Measurements from ENCODE around the gene PRKN. TPM values are rescaled to one million over a fixed set of nuclear protein-coding genes. Genes with fewer than 3 reads are reported as not detected.

The PRKN gene
- total RNA-seq, 2 donors from 2014 or later, result 6.7 to 8.2 TPM

- no peak overlapping the region for H3K27ac ChIP-seq
- TF ChIP-seq CTCF (IDR thresholded peaks at IDR 0.05) (no peak), POLR2A (IDR thresholded peaks at IDR 0.05) (no peak)
- whole genome bisulfite sequencing, 2 donors, result 34 to 55% methylated on average over 1 of the region's 1 CpG
These were observed 1089.9 kb downstream of the PRKN start for GRCh38 chr6:161637658-161638057.

GRCh38 chr6:161636882-161637430 lies 1090.6 kb downstream of the PRKN start:
- 92 to 93% methylated on average over 6 of the region's 6 CpGs for WGBS, 2 donors
- Histone ChIP-seq H3K9me3 (no peaks in the 10 kb centered on the region), H3K27me3 (no peaks in the 10 kb centered on the region), H3K4me1 (no peaks in the 10 kb centered on the region), H3K4me3 (no peak overlapping the region), H3K27ac (no peak overlapping the region), H3K36me3 (replicated peaks in 1 of 2; ENCODE audit: insufficient read depth in 1 of 2, low read depth in 2 of 2) (no peaks in the 10 kb centered on the region)
- no peak for DNase-seq
- intact Hi-C loops (cut with DNase I), result no loop called here
- no peak for TF ChIP-seq POLR2A (IDR thresholded peaks at IDR 0.05)
- TF ChIP-seq CTCF (IDR thresholded peaks at IDR 0.05), result no peak
- ATAC-seq, result no peak

More at GRCh38 chr6:161637658-161638057, 1089.9 kb downstream of the PRKN start:
- intact Hi-C loops (cut with DNase I), result no loop called here
- H3K4me3 ChIP-seq, result no peak overlapping the region
- ATAC-seq (no peak), DNase-seq (peak in 1 of 4 donors; percentile 24)
- no peaks in the 10 kb centered on the region for H3K4me1 ChIP-seq
- H3K36me3 ChIP-seq (replicated peaks in 1 of 2; ENCODE audit: insufficient read depth in 1 of 2, low read depth in 2 of 2), result no peaks in the 10 kb centered on the region
- H3K27me3 ChIP-seq, result no peaks in the 10 kb centered on the region
- H3K9me3 ChIP-seq, result no peaks in the 10 kb centered on the region

GRCh38 chr6:161635975-161636374 lies 1091.6 kb downstream of the PRKN start:
- Histone ChIP-seq H3K4me1 (no peaks in the 10 kb centered on the region), H3K4me3 (no peak overlapping the region), H3K9me3 (no peaks in the 10 kb centered on the region), H3K36me3 (replicated peaks in 1 of 2; ENCODE audit: insufficient read depth in 1 of 2, low read depth in 2 of 2) (no peaks in the 10 kb centered on the region), H3K27ac (no peak overlapping the region), H3K27me3 (no peaks in the 10 kb centered on the region)
- 74 to 85% methylated on average over 3 to 6 of the region's 6 CpGs for WGBS, 2 donors
- ATAC-seq (no peak), DNase-seq (no peak)
- TF ChIP-seq POLR2A (IDR thresholded peaks at IDR 0.05) (no peak), CTCF (IDR thresholded peaks at IDR 0.05) (no peak)
- intact Hi-C loops (cut with DNase I), result no loop called here

GRCh38 chr6:161634916-161635315 lies 1092.7 kb downstream of the PRKN start:
- Histone ChIP-seq H3K36me3 (replicated peaks in 1 of 2; ENCODE audit: insufficient read depth in 1 of 2, low read depth in 2 of 2) (no peaks in the 10 kb centered on the region), H3K9me3 (no peaks in the 10 kb centered on the region), H3K27ac (no peak overlapping the region), H3K27me3 (no peaks in the 10 kb centered on the region), H3K4me3 (no peak overlapping the region), H3K4me1 (no peaks in the 10 kb centered on the region)
- TF ChIP-seq CTCF (IDR thresholded peaks at IDR 0.05), result no peak
- intact Hi-C loops (cut with DNase I), result no loop called here
- no peak for ATAC-seq
- DNase-seq, result no peak
- WGBS, 2 donors, result 77 to 87% methylated on average over 8 of the region's 8 CpGs

- no peak for ATAC-seq
These were observed 1095.8 kb downstream of the PRKN start for GRCh38 chr6:161631676-161632194.

More at GRCh38 chr6:161631676-161632194, 1095.8 kb downstream of the PRKN start:
- H3K4me1 ChIP-seq, result no peaks in the 10 kb centered on the region
- H3K36me3 ChIP-seq (replicated peaks in 1 of 2; ENCODE audit: insufficient read depth in 1 of 2, low read depth in 2 of 2), result no peaks in the 10 kb centered on the region
- DNase-seq, result no peak
- WGBS, 2 donors, result 32 to 53% methylated on average over 2 of the region's 2 CpGs
- intact Hi-C loops (cut with DNase I), result no loop called here
- no peaks in the 10 kb centered on the region for H3K9me3 ChIP-seq
- no peaks in the 10 kb centered on the region for H3K27me3 ChIP-seq
- TF ChIP-seq CTCF (IDR thresholded peaks at IDR 0.05) (no peak), POLR2A (IDR thresholded peaks at IDR 0.05) (no peak)
- H3K4me3 ChIP-seq, result no peak overlapping the region
- H3K27ac ChIP-seq, result no peak overlapping the region
